ENCODE results near the gene LTA4H. TPM values are rescaled to one million over a fixed set of nuclear protein-coding genes. Genes with fewer than 3 reads are reported as not detected.
"Not testable (repeated sequence)": the region's sequence is repeated elsewhere in the genome, so short reads cannot be mapped to it uniquely, and the experiment has no call there.

Gene LTA4H
- total and polyA plus RNA-seq, 7 donors: 39.6 to 77.3 (median 58.6) TPM

GRCh38 chr12:96070670-96071279 lies 35.4 kb upstream of the LTA4H start:
- intact Hi-C loops (cut with DNase I): no loop called here
- 53 to 60% methylated on average over 7 of the region's 7 CpGs for WGBS, 2 donors
- DNase-seq: no peak
- H3K27ac ChIP-seq: no peak overlapping the region
- H3K9me3 ChIP-seq: no peaks in the 10 kb centered on the region
- TF ChIP-seq EP300 (IDR thresholded peaks at IDR 0.05) (no peak), POLR2AphosphoS5 (IDR thresholded peaks at IDR 0.05) (no peak), POLR2A (IDR thresholded peaks at IDR 0.05) (no peak), CTCF (IDR thresholded peaks at IDR 0.05) (no peak)
- no peaks in the 10 kb centered on the region for H3K4me1 ChIP-seq
- H3K4me3 ChIP-seq: no peak overlapping the region
- no peaks in the 10 kb centered on the region for H3K27me3 ChIP-seq
- H3K36me3 ChIP-seq: no peaks in the 10 kb centered on the region

GRCh38 chr12:96069511-96070231 lies 34.3 kb upstream of the LTA4H start:
- no peaks in the 10 kb centered on the region for H3K9me3 ChIP-seq
- H3K4me1 ChIP-seq: no peaks in the 10 kb centered on the region
- WGBS, 2 donors: 85 to 88% methylated on average over 7 of the region's 7 CpGs
- no peak overlapping the region for H3K27ac ChIP-seq
- H3K27me3 ChIP-seq: no peaks in the 10 kb centered on the region
- no peak for TF ChIP-seq EP300 (IDR thresholded peaks at IDR 0.05)
- no peak for TF ChIP-seq CTCF (IDR thresholded peaks at IDR 0.05)
- no peak for TF ChIP-seq POLR2A (IDR thresholded peaks at IDR 0.05)
- no peak for TF ChIP-seq POLR2AphosphoS5 (IDR thresholded peaks at IDR 0.05)
- DNase-seq: no peak
- intact Hi-C loops (cut with DNase I): no loop called here
- H3K4me3 ChIP-seq: no peak overlapping the region
- no peaks in the 10 kb centered on the region for H3K36me3 ChIP-seq

GRCh38 chr12:96068636-96069035 lies 33.2 kb upstream of the LTA4H start:
- H3K27ac ChIP-seq: no peak overlapping the region
- no peaks in the 10 kb centered on the region for H3K27me3 ChIP-seq
- no peak overlapping the region for H3K4me3 ChIP-seq
- no peaks in the 10 kb centered on the region for H3K36me3 ChIP-seq
- DNase-seq: no peak
- H3K9me3 ChIP-seq: no peaks in the 10 kb centered on the region
- no peaks in the 10 kb centered on the region for H3K4me1 ChIP-seq
- 84 to 88% methylated on average over 2 of the region's 2 CpGs for WGBS, 2 donors
- intact Hi-C loops (cut with DNase I): no loop called here
- TF ChIP-seq EP300 (IDR thresholded peaks at IDR 0.05): no peak
- no peak for TF ChIP-seq POLR2AphosphoS5 (IDR thresholded peaks at IDR 0.05)
- TF ChIP-seq POLR2A (IDR thresholded peaks at IDR 0.05): no peak
- TF ChIP-seq CTCF (IDR thresholded peaks at IDR 0.05): no peak

- Histone ChIP-seq H3K9me3 (no peaks in the 10 kb centered on the region), H3K27ac (no peak overlapping the region), H3K4me1 (no peaks in the 10 kb centered on the region), H3K36me3 (no peaks in the 10 kb centered on the region), H3K27me3 (no peaks in the 10 kb centered on the region), H3K4me3 (no peak overlapping the region)
- intact Hi-C loops (cut with DNase I): no loop called here
- WGBS, 2 donors: 94% methylated on average over 5 of the region's 5 CpGs
- DNase-seq: no peak
- TF ChIP-seq EP300 (IDR thresholded peaks at IDR 0.05) (no peak), CTCF (IDR thresholded peaks at IDR 0.05) (no peak), POLR2A (IDR thresholded peaks at IDR 0.05) (no peak), POLR2AphosphoS5 (IDR thresholded peaks at IDR 0.05) (no peak)
Measured at GRCh38 chr12:96068111-96068510, 32.7 kb upstream of the LTA4H start.

GRCh38 chr12:96065776-96066175 lies 30.4 kb upstream of the LTA4H start:
- H3K9me3 ChIP-seq; DNase-seq; intact Hi-C loops (cut with DNase I); H3K27me3 ChIP-seq; H3K27ac ChIP-seq; H3K4me1 ChIP-seq; H3K4me3 ChIP-seq; H3K36me3 ChIP-seq: not testable (repeated sequence)
- WGBS, 2 donors: 94 to 97% methylated on average over 3 of the region's 3 CpGs
